CD14-positive monocyte (primary cell): ENCODE measurements around the gene ZNF212. TPM values are rescaled to one million over a fixed set of nuclear protein-coding genes. Genes with fewer than 3 reads are reported as not detected.

Experiments used
- DNase-seq, 3 donors: peaks; one replicate each; pipeline ENCODE4 v3.0.0-alpha.2; 2011 to 2022
- H2AFZ ChIP-seq: 2 replicates; pipeline ENCODE4 v1.6.0; 2012; ENCODE audit warnings: mild to moderate bottlenecking, low read depth, low read length, inconsistent platforms; ENCODE audit not compliant: insufficient read depth, poor library complexity, severe bottlenecking
- H3K27ac ChIP-seq, 2 donors: 1 replicate in 1 of 2; 2 replicates in 1 of 2; pipeline ENCODE4 v1.5.1; 2012 to 2013; ENCODE audit warnings: low read length in 2 of 2, control low read depth in 1 of 2, inconsistent platforms in 1 of 2, low read depth in 1 of 2, mild to moderate bottlenecking in 1 of 2
- H3K27me3 ChIP-seq, 2 donors: one replicate each; pipeline versions ENCODE4 v1.6.0 to v1.6.1; 2011 to 2013; ENCODE audit warnings: low read length in 2 of 2; ENCODE audit not compliant: control insufficient read depth in 2 of 2, insufficient read depth in 2 of 2
- H3K36me3 ChIP-seq, 2 donors: replicated peaks in 1 of 2; 1 replicate in 1 of 2; 2 replicates in 1 of 2; pipeline versions ENCODE4 v1.5.1 to v1.6.1; 2012 to 2013; ENCODE audit warnings: low read length in 2 of 2, control low read depth in 1 of 2, inconsistent platforms in 1 of 2, mild to moderate bottlenecking in 1 of 2; ENCODE audit not compliant: insufficient read depth in 2 of 2, control insufficient read depth in 1 of 2
- H3K4me1 ChIP-seq, 2 donors: 1 replicate in 1 of 2; 2 replicates in 1 of 2; pipeline versions ENCODE4 v1.5.1 to v1.6.1; 2012 to 2013; ENCODE audit warnings: low read length in 2 of 2, control low read depth in 1 of 2, inconsistent platforms in 1 of 2, mild to moderate bottlenecking in 1 of 2, moderate library complexity in 1 of 2; ENCODE audit not compliant: insufficient read depth in 2 of 2, control insufficient read depth in 1 of 2
- H3K4me2 ChIP-seq: replicated peaks from 2 replicates; pipeline ENCODE3; 2012; ENCODE audit warnings: low read length, moderate library complexity, mild to moderate bottlenecking; ENCODE audit not compliant: poor library complexity, severe bottlenecking; ENCODE audit errors: extremely low read depth
- H3K4me3 ChIP-seq, 3 experiments: fragments of 200-600 bp in 1 of 3; sonication (generic) in 1 of 3; replicated peaks in 1 of 3; 1 replicate in 2 of 3; 2 replicates in 1 of 3; pipeline ENCODE4 v1.5.1; 2011 to 2013; ENCODE audit warnings: low read length in 3 of 3, mild to moderate bottlenecking in 3 of 3, control low read depth in 2 of 3, low read depth in 2 of 3, inconsistent platforms in 1 of 3, moderate library complexity in 1 of 3
- H3K79me2 ChIP-seq: 2 replicates; pipeline ENCODE4 v1.6.0; 2012; ENCODE audit warnings: mild to moderate bottlenecking, control low read depth, inconsistent platforms, low read length, moderate library complexity; ENCODE audit not compliant: insufficient read depth
- H3K9ac ChIP-seq: 2 replicates; pipeline ENCODE4 v1.6.0; 2017; ENCODE audit warnings: low read length, mild to moderate bottlenecking; ENCODE audit not compliant: insufficient read depth, poor library complexity, severe bottlenecking
- H3K9me3 ChIP-seq, 2 donors: replicated peaks in 1 of 2; 1 replicate in 1 of 2; 2 replicates in 1 of 2; pipeline versions ENCODE4 v1.5.1 to v1.6.1; 2012 to 2013; ENCODE audit warnings: low read length in 2 of 2, control low read depth in 1 of 2; ENCODE audit not compliant: control insufficient read depth in 1 of 2, insufficient read depth in 1 of 2
- H4K20me1 ChIP-seq: 2 replicates; pipeline ENCODE4 v1.6.0; 2012; ENCODE audit warnings: mild to moderate bottlenecking, low read length, control low read depth, moderate library complexity; ENCODE audit not compliant: insufficient read depth
- H3K27ac Mint-ChIP-seq, 7 donors: one replicate each; pipeline ENCODE4 v1.8.0; 2020; ENCODE audit warnings: mild to moderate bottlenecking in 7 of 7, mixed read lengths in 7 of 7, moderate library complexity in 6 of 7, inconsistent platforms in 2 of 7
- H3K27me3 Mint-ChIP-seq, 3 donors: one replicate each; pipeline ENCODE4 v1.8.0; 2021 to 2022; ENCODE audit warnings: low read depth in 3 of 3, mild to moderate bottlenecking in 3 of 3, mixed read lengths in 3 of 3, moderate library complexity in 3 of 3, inconsistent platforms in 1 of 3
- H3K36me3 Mint-ChIP-seq, 2 donors: one replicate each; pipeline ENCODE4 v1.8.0; 2020; ENCODE audit warnings: mixed read lengths in 2 of 2, inconsistent platforms in 1 of 2, mild to moderate bottlenecking in 1 of 2
- H3K4me1 Mint-ChIP-seq: one replicate; pipeline ENCODE4 v1.8.0; 2020; ENCODE audit warnings: mild to moderate bottlenecking, mixed read lengths
- H3K4me3 Mint-ChIP-seq, 2 donors: one replicate each; pipeline ENCODE4 v1.8.0; 2020; ENCODE audit warnings: mild to moderate bottlenecking in 2 of 2, mixed read lengths in 2 of 2, moderate library complexity in 1 of 2
- H3K9me3 Mint-ChIP-seq, 7 donors: one replicate each; pipeline ENCODE4 v1.8.0; 2020 to 2022; ENCODE audit warnings: mixed read lengths in 7 of 7, mild to moderate bottlenecking in 6 of 7, moderate library complexity in 6 of 7, inconsistent platforms in 2 of 7
- CTCF ChIP-seq: fragments of 200-600 bp; IDR thresholded peaks from one replicate; pipeline ENCODE4 v1.8.0; 2022; ENCODE audit warnings: antibody characterized with exemption, mild to moderate bottlenecking
- WGBS: methylation state at CpG from one replicate; pipeline ENCODE4 v1.1.5; 2013; ENCODE audit warnings: missing lambda C conversion rate; ENCODE audit not compliant: insufficient coverage; 5-methylcytosine and 5-hydroxymethylcytosine counted together
- intact Hi-C, 2 donors: fragments of 100-400 bp; cut with micrococcal nuclease; formaldehyde crosslinking; loops; one replicate each; pipeline versions ENCODE4 v1.15.0 to v1.15.1; 2023
- polyA plus RNA-seq, 3 donors: library from polyadenylated mRNA; depleted of rRNA in 1 of 3; unstranded in 2 of 3; stranded (reverse) in 1 of 3; fragments of 300-500 nt in 2 of 3; fragments of >200 nt in 1 of 3; fragmentation: Illumina TruSeq in 2 of 3; gene quantifications; 1 replicate in 2 of 3; 2 replicates in 1 of 3; pipeline ENCODE4 v1.2.3, GENCODE V29; 2012 to 2021

ZNF212 gene
- polyA plus RNA-seq, 3 donors = 1.6 to 5.9 (median 2.3) TPM

- Mint-ChIP-seq H3K4me1 (peaks cover 14% of the 10 kb centered on the region), H3K27me3 (peaks cover 2% of the 10 kb centered on the region in 3 donors), H3K9me3 (peaks cover 0 to 7% (median 2%) of the 10 kb centered on the region in 7 donors), H3K27ac (peak overlapping the region; percentile 40 to 88 (median 49)), H3K4me3 (peak overlapping the region; percentile 80 to 92), H3K36me3 (peaks cover 9% of the 10 kb centered on the region in 2 donors)
- H2AFZ ChIP-seq = peak overlapping the region; percentile 90
- peak overlapping the region; percentile 77 for H3K9ac ChIP-seq
- TF ChIP-seq CTCF = no peak
- DNase-seq = no peak
- H3K4me1 ChIP-seq = peaks cover 12 to 22% of the 10 kb centered on the region in 2 donors
- peaks cover 5 to 12% of the 10 kb centered on the region in 2 donors for H3K36me3 ChIP-seq
- H3K4me2 ChIP-seq = peak overlapping the region; percentile 79
- intact Hi-C loops = loop anchor here in 1 of 2 donors (5.0 kb wide), 1 partner anchor 236 kb away; the partner anchor contains the start of gene ZNF746
- peaks cover 8% of the 10 kb centered on the region for H4K20me1 ChIP-seq
- peak overlapping the region; percentile 36 to 71 (median 55) for H3K4me3 ChIP-seq
- no peaks in the 10 kb centered on the region for H3K79me2 ChIP-seq
- WGBS = 6% methylated on average over 11 of the region's 16 CpGs
- H3K9me3 ChIP-seq = peaks cover 0 to 2% of the 10 kb centered on the region in 2 donors
- peak overlapping the region; percentile 35 to 70 for H3K27ac ChIP-seq
- no peaks in the 10 kb centered on the region for H3K27me3 ChIP-seq
These were observed 21.9 kb downstream of the ZNF212 start for GRCh38 chr7:149261316-149261828.

GRCh38 chr7:149261829-149262617 is 22.6 kb downstream of the ZNF212 start, which contains the start of gene ZNF783:
ZNF783 (plus strand) TSS chr7:149262196; CDS start chr7:149262334, 138 bp downstream.
- H3K9me3 Mint-ChIP-seq = peaks cover 0 to 7% (median 2%) of the 10 kb centered on the region in 7 donors
- H3K4me1 Mint-ChIP-seq = peaks cover 19% of the 10 kb centered on the region
- peak within 1 kb of the TSS; percentile 79 for H3K4me2 ChIP-seq
- peaks cover 2% of the 10 kb centered on the region in 3 donors for H3K27me3 Mint-ChIP-seq
- DNase-seq = peak; percentile 77 to 87 (median 83)
- peak within 1 kb of the TSS; percentile 40 to 88 (median 58) for H3K27ac Mint-ChIP-seq
- H3K36me3 ChIP-seq = peaks cover 11 to 17% of the 10 kb centered on the region in 2 donors
- peaks cover 12 to 22% of the 10 kb centered on the region in 2 donors for H3K4me1 ChIP-seq
- H2AFZ ChIP-seq = peak within 1 kb of the TSS; percentile 90
- peak; percentile 94 for TF ChIP-seq CTCF
- peak within 1 kb of the TSS; percentile 35 to 70 for H3K27ac ChIP-seq
- WGBS = under 1% methylated on average over 114 of the region's 115 CpGs
- peak within 1 kb of the TSS; percentile 77 for H3K9ac ChIP-seq
- no peaks in the 10 kb centered on the region for H3K27me3 ChIP-seq
- H3K4me3 ChIP-seq = peak within 1 kb of the TSS; percentile 36 to 71 (median 55)
- peaks cover 8% of the 10 kb centered on the region for H4K20me1 ChIP-seq
- peaks cover 14 to 16% of the 10 kb centered on the region in 2 donors for H3K36me3 Mint-ChIP-seq
- H3K4me3 Mint-ChIP-seq = peak within 1 kb of the TSS; percentile 80 to 92
- peaks cover 0 to 2% of the 10 kb centered on the region in 2 donors for H3K9me3 ChIP-seq
- H3K79me2 ChIP-seq = no peaks in the 10 kb centered on the region
- intact Hi-C loops = loop anchor here in 1 of 2 donors (5.0 kb wide), 1 partner anchor 235 kb away; the partner anchor contains the start of gene ZNF746
